Left lung (tissue), 10 donors: ENCODE results near the gene MDM4. TPM values are rescaled to one million over a fixed set of nuclear protein-coding genes. Genes with fewer than 3 reads are reported as not detected.

Source experiments
- ATAC-seq: fragments of 200-7000 bp; cut with Tn5 transposase; one replicate; pipeline ENCODE4 v1.9.1; 2020; ENCODE audit warnings: moderate library complexity
- DNase-seq, 4 donors: peaks; one replicate each; pipeline ENCODE4 v3.0.0-alpha.2; 2013 to 2020
- H3K27ac ChIP-seq, 2 donors: fragments of 200-600 bp; sonication (generic) in 1 of 2; one replicate each; pipeline versions ENCODE4 v1.5.0 to v1.8.0; 2020 to 2021
- H3K27me3 ChIP-seq, 2 donors: fragments of 200-600 bp; sonication (generic) in 1 of 2; one replicate each; pipeline versions ENCODE4 v1.5.0 to v1.8.0; 2020 to 2021
- H3K36me3 ChIP-seq, 2 donors: fragments of 200-600 bp; sonication (generic) in 1 of 2; one replicate each; pipeline versions ENCODE4 v1.5.0 to v1.8.0; 2020 to 2021
- H3K4me1 ChIP-seq, 2 donors: fragments of 200-600 bp; one replicate each; pipeline ENCODE4 v1.8.0; 2021
- H3K4me3 ChIP-seq, 2 donors: fragments of 200-600 bp; sonication (generic) in 1 of 2; one replicate each; pipeline versions ENCODE4 v1.5.0 to v1.8.0; 2020 to 2021; ENCODE audit warnings: mild to moderate bottlenecking in 1 of 2
- H3K9me3 ChIP-seq, 2 donors: fragments of 200-600 bp; sonication (generic) in 1 of 2; one replicate each; pipeline versions ENCODE4 v1.5.0 to v1.8.0; 2020 to 2021
- CTCF ChIP-seq, 2 donors: fragments of 200-600 bp; sonication (generic) in 1 of 2; IDR thresholded peaks; one replicate each; pipeline versions ENCODE4 v1.5.0 to v1.8.0; 2021; ENCODE audit warnings: antibody characterized with exemption in 2 of 2
- intact Hi-C, 2 donors: fragments of 100-400 bp; cut with DNase I; formaldehyde crosslinking; loops; one replicate each; pipeline versions ENCODE4 v1.11.2 to v1.14.2; 2022
- polyA plus RNA-seq, 6 donors: library from polyadenylated mRNA; unstranded; fragments of 120-200 nt; gene quantifications; one replicate each; pipeline ENCODE4 v1.2.1, GENCODE V29; 2013; ENCODE audit not compliant: insufficient read length in 6 of 6
- total RNA-seq, 2 donors: library from RNA; stranded (reverse); fragmentation: NEBNext Ultra II Directional; extraction: Animal tissue kit (Norgen Biotek cat#: 25700); gene quantifications; one replicate each; pipeline ENCODE4 v1.2.1, GENCODE V29; 2021
- donor health status: DM: no; HTN: yes; CAD: no.
- donor health status: DM: no; HTN: no; CAD: no.

The MDM4 gene
- total and polyA plus RNA-seq, 8 donors: 46.7 to 93.0 (median 77.9) TPM

- ATAC-seq (no peak), DNase-seq (no peak)
- Histone ChIP-seq H3K27ac (no peak overlapping the region), H3K4me1 (peaks cover 0 to 14% of the 10 kb centered on the region in 2 donors), H3K9me3 (no peaks in the 10 kb centered on the region), H3K4me3 (no peak overlapping the region), H3K27me3 (no peaks in the 10 kb centered on the region), H3K36me3 (no peaks in the 10 kb centered on the region)
- no peak for TF ChIP-seq CTCF (IDR thresholded peaks at IDR 0.05)
- intact Hi-C loops: no loop called here
These were observed 65.6 kb downstream of the MDM4 start for GRCh38 chr1:204581759-204582158.

GRCh38 chr1:204583909-204584632 is 67.9 kb downstream of the MDM4 start:
- no peak for DNase-seq

GRCh38 chr1:204584699-204585372 is 68.6 kb downstream of the MDM4 start:
- intact Hi-C loops: no loop called here
- no peak overlapping the region for H3K27ac ChIP-seq
- TF ChIP-seq CTCF (IDR thresholded peaks at IDR 0.05): no peak
- H3K9me3 ChIP-seq: no peaks in the 10 kb centered on the region
- ATAC-seq (no peak), DNase-seq (no peak)
- no peak overlapping the region for H3K4me3 ChIP-seq
- no peaks in the 10 kb centered on the region for H3K27me3 ChIP-seq
- H3K36me3 ChIP-seq: no peaks in the 10 kb centered on the region
- no peaks in the 10 kb centered on the region for H3K4me1 ChIP-seq

More at GRCh38 chr1:204583909-204584632, 67.9 kb downstream of the MDM4 start:
- no peak overlapping the region for H3K4me3 ChIP-seq
- H3K4me1 ChIP-seq: peaks cover 0 to 2% of the 10 kb centered on the region in 2 donors
- peak; percentile 42 for ATAC-seq
- H3K27ac ChIP-seq: no peak overlapping the region
- H3K36me3 ChIP-seq: no peaks in the 10 kb centered on the region
- no peak for TF ChIP-seq CTCF (IDR thresholded peaks at IDR 0.05)
- no peaks in the 10 kb centered on the region for H3K27me3 ChIP-seq
- intact Hi-C loops: no loop called here
- H3K9me3 ChIP-seq: no peaks in the 10 kb centered on the region

- ATAC-seq: no peak
- H3K9me3 ChIP-seq: no peaks in the 10 kb centered on the region
- H3K4me1 ChIP-seq: no peaks in the 10 kb centered on the region
- DNase-seq: no peak
- H3K27ac ChIP-seq: no peak overlapping the region
- no peaks in the 10 kb centered on the region for H3K27me3 ChIP-seq
- H3K4me3 ChIP-seq: no peak overlapping the region
- no peaks in the 10 kb centered on the region for H3K36me3 ChIP-seq
- intact Hi-C loops: no loop called here
- no peak for TF ChIP-seq CTCF (IDR thresholded peaks at IDR 0.05)
These were observed 71.4 kb downstream of the MDM4 start for GRCh38 chr1:204587621-204588020.

GRCh38 chr1:204588826-204589225 is 72.6 kb downstream of the MDM4 start:
- ATAC-seq: no peak
- Histone ChIP-seq H3K4me1 (no peaks in the 10 kb centered on the region), H3K27me3 (no peaks in the 10 kb centered on the region), H3K9me3 (no peaks in the 10 kb centered on the region), H3K27ac (no peak overlapping the region), H3K4me3 (no peak overlapping the region), H3K36me3 (no peaks in the 10 kb centered on the region)
- TF ChIP-seq CTCF (IDR thresholded peaks at IDR 0.05): no peak
- intact Hi-C loops: no loop called here
- DNase-seq: no peak
